GM03348 (cell line): Measurements from ENCODE around the gene SVEP1.
"Not testable (repeated sequence)": the region's sequence is repeated elsewhere in the genome, so short reads cannot be mapped to it uniquely, and the experiment has no call there.

Experiments
- DNase-seq: peaks from one replicate; pipeline ENCODE4 v3.0.0; 2012; ENCODE audit warnings: low spot score

SVEP1 gene

DNA sequence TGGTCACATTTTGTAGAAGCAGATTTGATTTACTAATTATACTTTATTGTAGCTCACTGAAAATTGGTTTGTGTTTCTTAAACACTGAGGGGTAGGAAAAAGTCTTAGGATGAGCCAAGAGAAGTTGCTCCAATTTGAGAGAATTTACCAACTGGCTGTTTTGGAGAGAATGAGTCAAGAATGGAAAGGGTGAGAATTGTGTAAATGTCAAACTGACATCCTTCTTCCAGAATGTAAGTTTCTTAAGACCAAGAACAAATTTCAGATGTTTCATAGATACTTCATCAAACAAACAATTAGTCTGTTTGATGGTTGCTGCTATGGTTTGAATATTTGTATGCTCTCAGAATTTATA, 135.7 kb downstream of the SVEP1 start:
- DNase-seq, result peak; percentile 39

DNA sequence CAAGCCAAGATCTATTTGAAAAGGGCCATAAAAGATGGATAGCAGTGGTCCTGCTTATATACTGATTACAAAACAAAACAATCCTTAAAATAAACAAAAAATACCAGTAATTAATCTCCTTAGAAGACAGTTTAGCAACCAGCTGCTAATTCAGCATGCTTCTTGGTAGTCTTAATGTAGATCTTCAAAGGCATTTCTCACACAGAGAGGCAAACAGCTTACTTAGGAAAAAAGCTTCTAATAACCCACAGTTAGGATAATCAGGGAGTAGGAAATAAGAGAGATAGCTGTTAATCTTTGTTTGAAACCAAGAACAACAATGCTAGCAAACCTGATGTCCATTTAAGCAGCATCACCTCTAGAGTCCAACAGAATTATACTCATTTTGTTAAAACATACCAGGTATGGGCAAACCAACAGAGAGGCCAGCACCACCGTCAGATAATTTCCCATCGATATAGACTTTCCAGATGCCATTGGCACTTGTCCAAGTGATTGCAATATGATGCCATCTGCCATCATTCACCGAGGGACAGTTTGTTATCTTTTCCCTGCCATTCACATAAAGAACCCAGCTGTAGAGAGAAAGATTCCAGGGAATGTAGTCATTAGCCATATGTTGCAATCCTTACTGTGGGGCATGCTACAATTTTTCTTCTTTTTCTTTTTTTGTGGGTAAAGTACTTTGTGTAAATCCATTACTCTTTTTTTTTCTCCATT, 136.2 kb downstream of the SVEP1 start:
- peak; percentile 68 for DNase-seq

DNA sequence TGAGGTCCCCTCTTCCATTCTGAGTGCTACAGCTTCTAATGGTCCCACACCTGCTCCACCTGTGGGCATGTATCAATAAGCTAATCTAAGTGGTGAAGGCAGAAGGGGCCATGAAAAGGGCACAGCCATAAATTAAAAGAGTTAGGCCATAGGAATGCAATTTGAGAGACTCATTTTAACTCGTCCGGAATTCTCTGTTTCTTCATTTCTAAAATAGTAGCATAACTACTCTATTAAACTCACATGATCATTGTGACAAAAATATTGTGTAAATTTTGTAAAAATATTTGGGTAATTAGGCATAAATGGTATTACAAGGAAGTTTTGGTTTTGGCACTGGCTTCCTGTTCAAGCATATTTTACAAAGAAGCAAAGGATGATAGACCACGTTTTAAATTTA, 138.7 kb downstream of the SVEP1 start:
- DNase-seq, result peak; percentile 33

DNA sequence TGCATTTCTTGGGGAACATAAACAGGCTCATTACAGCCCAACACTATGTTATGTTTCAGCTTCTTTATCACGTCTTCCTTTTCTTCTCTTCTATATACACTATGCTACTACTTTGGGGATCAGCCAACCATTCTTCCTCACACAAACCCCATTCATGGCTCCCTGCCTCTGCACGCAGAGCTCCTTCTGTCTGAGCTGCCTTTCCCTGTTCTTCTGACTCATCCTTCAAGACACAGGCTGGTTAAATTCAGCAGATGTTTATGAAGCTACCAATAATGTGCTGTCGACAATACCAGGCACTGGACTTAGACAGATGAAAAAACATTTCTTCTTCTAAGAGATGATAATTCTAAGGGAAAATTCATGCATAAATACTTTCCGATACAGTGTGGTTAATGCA, 139.4 kb downstream of the SVEP1 start:
- DNase-seq, result peak; percentile 79

DNA sequence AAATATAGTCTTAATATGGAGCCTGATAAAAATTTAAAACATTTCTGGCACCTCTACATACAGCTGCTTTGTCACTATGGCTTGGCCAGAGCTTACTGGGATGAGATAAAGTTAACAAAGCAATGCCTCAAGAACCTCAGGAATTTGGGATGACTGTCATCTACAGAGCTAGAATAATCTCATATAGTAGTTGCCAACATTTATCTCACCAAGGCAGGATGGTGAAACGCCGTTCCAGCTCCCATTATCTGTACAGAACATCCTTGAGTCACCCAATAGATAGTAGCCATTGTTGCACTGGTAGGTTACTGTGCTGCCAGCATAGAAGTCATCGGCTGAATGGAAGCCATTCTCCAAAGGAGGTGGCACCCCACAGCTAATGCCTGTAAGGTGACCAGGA, 147.3 kb downstream of the SVEP1 start:
- DNase-seq, result peak; percentile 56

DNA sequence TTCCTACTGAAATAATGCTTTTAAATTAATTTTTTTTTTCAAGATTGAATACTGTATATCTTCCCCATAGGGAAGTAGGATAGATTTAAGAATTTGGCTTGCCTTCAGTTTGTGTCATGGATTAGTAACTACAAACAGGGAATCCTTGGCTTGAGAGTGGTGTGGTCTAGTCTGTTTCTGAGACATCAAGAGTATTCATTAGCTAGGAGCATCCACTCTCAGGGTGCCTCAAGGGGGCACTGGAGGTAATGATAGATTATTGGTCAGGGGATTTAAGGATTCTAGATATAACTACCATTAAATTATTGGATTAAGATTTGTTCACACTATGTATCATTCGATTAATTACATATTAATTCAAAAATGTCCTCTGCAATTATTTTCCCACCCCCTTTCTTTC, 150.1 kb downstream of the SVEP1 start:
- no peak for DNase-seq

DNA sequence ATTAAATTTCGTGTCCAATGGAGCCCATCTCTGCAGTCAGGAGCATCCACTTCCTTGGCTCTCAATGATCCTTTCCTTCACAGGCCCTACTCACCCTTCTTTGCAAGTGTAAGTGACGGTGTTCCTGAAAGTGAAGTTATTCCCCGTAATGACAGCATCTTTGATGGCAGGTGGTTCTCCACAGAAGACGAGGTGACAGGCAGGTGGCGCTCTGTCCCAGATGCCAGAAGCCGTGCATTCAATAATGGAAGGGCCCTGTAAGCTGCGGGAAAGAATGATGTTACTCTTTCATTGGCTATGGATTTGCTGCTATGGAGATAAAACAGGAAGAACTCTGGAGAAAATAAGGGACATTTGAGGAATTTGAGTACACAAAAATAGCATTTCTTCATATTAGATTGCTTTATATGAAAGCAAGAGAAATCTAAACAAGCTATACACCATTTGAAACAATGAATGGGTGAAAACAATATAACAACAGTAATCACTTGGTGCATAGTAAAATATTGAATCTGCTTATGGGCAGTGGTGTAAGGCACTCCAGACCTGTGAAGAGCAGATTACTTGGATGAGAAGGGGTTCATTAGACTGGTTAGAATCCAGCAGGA, 151.9 kb downstream of the SVEP1 start:
- peak; percentile 32 for DNase-seq

DNA sequence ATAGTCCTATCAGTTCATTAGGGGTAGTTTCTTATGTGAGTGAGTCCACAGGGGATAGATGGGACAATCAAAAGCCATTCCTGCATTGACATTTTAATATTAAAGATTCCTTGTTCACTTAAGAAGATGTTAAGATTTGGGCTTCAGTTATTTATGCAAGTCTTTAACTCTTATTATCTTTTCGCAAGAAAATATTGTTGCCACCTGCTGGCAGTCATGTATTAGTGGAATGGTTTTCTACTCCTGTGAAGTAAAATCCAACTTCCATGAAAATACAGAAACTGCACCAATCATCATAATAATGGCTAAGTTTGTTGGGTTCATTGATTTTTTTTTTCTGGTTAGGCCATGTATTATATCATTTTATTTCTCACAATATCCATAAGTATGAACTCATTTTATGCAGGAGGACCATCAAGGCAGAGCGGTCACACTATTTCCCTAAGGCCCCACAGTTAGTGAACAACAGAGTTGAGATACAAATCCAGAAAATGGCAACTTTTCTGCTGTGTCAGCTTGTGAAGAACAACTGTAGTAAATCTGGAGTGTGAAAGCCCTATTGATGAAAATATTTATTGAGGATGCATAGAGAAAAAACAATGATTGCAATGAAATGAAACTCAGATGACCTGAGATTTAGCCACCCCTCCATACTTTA, 153.4 kb downstream of the SVEP1 start:
- DNase-seq, result peak; percentile 19

DNA sequence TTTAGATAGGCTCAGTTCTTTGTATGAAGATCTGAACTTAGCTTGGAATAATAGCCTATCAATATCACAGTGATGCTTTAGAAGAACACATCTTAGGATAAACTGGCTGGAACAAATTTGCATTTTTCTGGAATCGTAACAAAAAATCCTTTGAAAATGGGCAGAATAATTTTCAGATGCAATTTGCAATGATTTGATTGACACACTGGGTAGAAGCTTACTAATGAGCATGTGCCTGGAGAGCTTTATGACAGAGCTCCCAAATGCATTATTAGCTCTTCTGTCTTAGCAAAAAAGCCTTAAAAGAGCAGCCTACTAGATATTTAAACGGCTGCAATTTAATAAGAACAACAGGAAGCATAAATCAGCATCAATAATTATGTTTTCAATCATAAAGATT, 165.1 kb downstream of the SVEP1 start:
- DNase-seq, result no peak

DNA sequence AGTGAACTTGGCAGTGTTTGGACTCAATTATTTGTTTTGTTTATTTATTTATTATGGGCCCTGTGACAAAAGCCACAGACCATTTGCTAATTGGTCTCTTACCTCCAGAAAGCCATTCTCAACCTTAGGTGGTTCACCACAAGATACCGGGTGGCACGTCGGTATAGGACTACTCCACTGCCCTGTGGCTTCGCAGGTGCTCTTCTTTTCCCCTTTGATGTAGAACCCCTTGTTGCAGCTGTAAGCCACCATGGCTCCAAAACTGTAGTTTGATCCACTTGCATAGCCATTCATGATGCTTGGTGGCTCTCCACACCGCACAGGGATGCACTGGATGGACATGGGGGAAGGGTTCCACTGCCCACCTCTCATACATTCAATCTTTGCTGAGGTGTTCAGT, 168.6 kb downstream of the SVEP1 start:
- DNase-seq, result no peak

DNA sequence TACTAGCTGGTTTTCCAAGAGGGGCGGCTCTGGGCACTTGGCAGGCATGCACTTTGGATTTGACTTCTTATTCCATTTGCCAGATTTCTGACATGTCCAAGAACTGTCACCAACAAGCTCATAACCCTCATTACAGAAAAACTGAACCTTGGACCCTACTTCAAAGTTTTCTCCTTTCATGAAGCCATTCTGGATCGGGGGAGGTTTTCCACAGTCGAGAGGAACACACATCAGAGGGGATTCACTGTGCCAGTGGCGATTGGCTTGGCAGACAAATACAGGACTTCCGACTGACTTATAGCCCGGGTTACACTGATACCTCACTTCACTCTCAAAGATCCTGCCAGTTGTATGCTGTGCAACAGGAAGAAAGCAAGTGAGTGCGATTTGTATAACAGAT, 170.9 kb downstream of the SVEP1 start:
- no peak for DNase-seq

DNA sequence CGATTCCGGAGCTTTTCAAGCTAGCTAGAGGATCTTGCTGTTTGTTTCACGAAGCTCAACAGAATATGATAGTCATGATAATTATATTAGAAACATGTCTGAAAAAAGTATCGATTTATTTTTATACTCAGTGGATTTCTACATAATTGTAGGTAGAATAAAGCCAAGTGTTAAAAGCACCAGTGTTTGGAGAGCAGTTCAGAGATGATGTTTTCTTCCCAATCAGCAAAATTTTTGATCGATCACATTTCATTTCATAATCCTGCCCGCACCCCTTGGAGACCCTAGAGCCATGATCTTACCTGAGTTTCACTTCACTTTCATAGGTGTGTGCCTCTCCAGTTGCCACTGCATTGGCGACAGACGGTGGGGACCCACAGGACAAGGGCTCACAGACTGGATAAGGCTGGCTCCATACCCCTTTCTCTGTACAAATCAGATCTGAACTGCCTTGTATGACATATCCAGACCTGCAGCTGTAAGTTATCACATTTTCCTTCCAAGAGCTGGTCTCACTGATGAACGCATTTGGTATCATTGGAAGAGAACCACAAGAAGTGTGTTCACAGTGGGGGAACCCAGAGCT, 173.6 kb downstream of the SVEP1 start:
- DNase-seq, result no peak

DNA sequence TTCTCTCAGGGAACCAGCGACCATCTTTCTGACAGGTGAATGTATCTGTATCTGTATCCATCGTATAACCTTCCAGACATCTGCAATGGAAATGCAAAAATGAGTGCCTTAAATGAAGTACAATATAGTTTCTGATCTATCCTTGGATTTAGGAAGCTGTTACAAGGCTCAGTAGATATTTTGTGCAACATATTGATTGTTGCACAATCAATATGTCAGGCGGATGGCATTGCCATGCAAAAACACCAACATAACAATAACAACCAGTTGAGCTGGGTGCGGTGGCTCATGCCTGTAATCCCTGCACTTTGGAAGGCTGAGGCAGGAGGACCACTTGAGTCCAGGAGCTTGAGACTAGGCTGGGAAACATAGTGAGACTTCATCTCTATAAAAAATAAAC, 175.1 kb downstream of the SVEP1 start:
- DNase-seq, result no peak

DNA sequence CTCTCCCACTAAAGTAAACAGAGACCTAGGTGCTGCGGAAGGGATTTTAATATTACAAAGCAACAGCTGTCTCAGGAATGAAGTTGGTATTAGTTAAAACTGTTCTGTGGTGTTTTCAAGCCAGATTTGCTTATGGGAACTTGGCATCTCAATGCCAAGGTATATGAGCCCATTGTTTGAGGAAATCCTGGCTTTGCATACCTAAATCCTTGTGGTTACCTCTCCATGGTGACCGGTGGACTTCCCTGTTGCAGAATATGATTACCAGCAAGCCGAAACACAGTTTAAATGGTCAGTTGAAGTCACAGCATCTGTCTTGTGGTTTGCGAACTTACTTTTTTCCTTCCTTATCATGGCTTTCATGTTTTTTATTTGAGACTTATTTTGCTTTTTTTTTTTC, 179.6 kb downstream of the SVEP1 start:
- no peak for DNase-seq

DNA sequence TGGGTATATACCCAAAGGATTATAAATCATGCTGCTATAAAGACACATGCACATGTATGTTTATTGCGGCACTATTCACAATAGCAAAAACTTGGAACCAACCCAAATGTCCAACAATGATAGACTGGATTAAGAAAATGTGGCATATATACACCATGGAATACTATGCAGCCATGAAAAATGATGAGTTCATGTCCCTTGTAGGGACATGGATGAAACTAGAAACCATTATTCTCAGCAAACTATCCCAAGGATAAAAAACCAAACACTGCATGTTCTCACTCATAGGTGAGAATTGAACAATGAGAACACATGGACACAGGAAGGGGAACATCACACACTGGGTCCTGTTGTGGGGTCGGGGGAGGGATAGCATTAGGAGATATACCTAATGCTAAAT, 180.5 kb downstream of the SVEP1 start:
- not testable (repeated sequence) for DNase-seq

DNA sequence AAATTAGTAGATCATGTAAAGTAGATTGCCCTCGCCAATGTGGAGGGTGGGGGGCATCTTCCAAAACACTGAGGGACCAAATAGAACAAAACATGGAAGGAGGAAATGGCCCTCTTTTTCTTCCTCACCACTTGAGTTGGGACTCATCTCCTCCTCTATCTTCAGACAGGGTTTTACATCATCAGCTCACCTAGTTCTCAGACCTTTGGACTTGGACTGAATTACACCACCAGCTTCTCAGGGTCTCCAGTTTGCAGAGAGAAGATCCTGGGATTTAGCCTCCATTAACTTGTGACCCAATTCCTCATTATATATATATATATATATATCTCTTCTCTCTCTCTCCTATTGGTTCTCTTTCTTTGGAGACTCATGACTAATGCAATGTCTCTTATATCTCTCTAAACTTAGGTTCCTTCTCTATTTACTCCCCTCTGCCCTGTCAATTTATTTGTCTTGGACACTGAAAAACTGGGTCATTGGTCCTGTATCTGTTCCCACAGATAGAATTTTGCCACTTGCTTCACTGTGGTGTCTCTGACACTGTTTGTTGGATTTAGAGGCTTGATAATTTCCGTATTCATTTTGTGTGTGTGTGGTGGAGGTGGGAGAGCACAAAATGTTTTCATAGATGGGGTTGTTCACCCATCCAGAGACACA, 187.6 kb downstream of the SVEP1 start:
- DNase-seq, result no peak

DNA sequence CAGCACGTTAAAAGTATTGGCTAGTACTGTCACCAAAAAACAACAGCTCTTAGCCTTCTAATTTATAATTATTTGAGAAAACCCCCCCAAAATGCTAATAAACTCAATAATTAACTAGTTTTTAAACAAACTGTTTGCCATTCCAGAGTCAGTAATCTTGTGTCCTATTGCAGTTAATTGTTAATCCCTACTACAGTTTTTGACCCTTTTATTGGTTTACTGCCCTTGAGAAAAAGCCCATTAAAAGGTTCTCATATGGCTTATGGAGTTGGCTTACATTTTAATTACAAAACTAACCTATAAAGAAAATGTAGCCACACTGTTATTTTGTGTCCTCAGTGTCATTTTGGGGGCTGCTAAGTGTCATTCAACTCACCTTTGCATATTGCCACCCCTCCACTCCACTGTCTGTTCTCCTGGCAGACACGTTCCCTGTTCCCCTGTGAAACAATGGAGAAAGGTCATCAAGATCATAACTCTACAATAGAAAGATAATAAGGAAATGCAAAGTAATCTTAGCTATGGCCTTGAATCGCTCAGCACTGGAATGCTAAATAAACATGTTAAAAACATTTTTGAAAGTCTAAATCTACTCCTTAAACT, 190.3 kb downstream of the SVEP1 start:
- DNase-seq, result no peak

DNA sequence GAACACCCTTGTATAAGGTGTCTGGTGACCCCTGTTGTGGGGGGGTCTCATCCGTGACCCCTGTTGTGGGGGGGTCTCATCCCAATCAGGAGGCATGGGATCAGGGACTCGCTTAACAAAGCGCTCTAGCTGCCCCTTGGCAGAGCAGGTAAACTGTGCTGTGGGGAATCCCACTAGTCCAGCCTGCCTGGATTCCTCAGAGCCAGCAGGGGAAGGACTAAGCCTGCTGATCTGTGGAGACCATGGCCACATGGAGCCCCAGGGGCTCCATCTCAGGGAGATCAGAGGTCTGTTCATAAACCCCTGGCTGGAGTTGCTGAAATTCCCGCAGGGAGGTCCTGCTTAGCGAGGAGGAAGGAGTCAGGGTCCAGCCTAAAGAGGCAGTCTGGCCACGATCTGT, 196.1 kb downstream of the SVEP1 start:
- DNase-seq, result no peak

DNA sequence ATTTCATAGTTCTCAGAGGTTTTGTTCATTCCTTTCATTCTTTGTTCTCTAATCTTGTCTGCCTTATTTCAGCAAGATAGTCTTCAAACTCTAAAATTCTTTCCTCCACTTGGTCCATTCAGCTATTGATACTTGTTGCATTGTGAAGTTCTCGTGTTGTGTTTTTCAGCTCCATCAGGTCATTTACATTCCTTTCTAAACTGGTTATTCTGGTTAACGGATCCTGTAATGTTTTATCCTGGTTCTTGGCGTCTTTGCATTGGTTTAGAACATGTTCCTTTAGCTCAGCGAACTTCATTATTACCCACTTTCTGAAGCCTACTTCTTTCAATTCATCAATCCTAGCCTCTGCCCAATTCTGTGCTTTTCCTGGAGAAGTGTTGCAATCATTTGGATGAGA, 196.8 kb downstream of the SVEP1 start:
- no peak for DNase-seq

DNA sequence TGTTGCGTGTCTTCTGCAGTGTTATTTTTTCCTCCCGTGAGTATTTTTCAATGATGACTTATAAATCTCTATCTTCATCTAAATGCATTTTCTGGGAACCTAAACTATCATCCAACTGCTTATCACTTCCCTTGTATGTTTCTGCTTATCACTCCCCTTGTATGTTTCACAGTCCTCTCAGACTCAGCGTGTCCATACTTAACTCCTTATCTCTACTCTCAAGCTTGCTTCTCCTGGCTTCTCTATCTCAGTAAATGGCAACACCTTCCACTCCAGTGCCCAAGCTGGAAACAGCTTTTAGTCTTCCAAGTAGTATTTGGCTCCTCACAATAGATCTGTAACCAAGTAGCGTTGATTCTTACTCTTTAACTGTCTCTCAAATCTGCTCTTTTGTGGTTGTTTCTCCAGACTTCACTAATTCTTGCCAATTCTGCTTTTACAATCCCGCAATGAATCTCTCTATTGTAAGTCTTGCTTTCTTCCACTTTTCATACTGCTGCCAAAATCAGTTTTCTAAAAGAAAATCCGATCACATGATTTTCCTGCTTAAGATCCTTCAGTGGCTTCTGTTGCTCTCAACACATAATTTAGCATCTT, 208.0 kb downstream of the SVEP1 start:
- DNase-seq, result no peak

DNA sequence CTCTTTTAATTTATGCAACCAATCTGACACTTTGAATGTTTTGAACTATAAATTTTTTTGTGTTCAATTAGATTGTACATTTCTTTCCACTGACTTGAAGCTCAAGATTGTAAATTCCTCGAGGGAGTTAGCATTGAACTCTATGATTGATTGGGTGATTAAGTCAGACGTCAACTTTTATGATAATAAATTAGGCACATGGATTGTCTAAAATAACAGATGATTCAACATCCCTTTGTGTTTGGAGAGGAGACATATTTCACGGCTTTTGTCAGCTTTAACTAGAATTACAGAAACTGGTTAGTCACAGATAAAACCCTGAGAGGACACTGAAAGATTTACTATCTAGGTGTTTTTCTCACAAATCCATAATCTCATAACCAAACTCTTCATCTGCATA, 209.2 kb downstream of the SVEP1 start:
- peak; percentile 22 for DNase-seq

DNA sequence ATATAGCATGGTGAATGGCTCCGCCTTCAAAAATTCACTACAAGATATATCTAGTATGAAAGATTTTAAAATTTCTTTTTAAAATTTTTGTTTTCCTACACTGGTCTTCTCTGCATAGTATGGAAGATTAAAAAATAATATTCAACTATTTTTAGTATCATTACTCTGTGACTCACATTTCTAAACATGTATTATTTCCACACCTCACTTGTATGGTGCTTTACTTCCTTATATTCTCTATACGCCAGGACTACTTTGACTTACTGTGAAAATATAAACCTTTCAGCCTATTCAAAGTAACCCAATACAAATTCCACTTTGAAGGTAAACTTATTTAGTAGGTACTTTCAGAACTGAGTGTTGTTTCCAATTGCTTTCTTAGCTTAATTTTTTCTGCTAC, 215.1 kb downstream of the SVEP1 start:
- DNase-seq, result no peak
